HFFc6 (cell line): Measurements from ENCODE around the gene CCDC171. TPM values are rescaled to one million over a fixed set of nuclear protein-coding genes. Genes with fewer than 3 reads are reported as not detected.
A peak's percentile ranks its signal among the peaks of the same experiment; 100 is the strongest.

ENCODE experiments used
- DNase-seq: peaks from one replicate; pipeline ENCODE4 v3.0.0-alpha.2; 2018
- H3K27ac Mint-ChIP-seq: 2 replicates; pipeline ENCODE4 v1.8.0; 2020; ENCODE audit warnings: mild to moderate bottlenecking, mixed read lengths
- H3K27me3 Mint-ChIP-seq: 2 replicates; pipeline ENCODE4 v1.8.0; 2021; ENCODE audit warnings: mild to moderate bottlenecking, moderate library complexity, mixed read lengths; ENCODE audit not compliant: insufficient read depth
- H3K36me3 Mint-ChIP-seq: 2 replicates; pipeline ENCODE4 v1.8.0; 2021; ENCODE audit warnings: low read depth, mixed read lengths
- H3K4me1 Mint-ChIP-seq: 2 replicates; pipeline ENCODE4 v1.8.0; 2020; ENCODE audit warnings: low read depth, mixed read lengths
- H3K4me3 Mint-ChIP-seq: 2 replicates; pipeline ENCODE4 v1.8.0; 2020; ENCODE audit warnings: mild to moderate bottlenecking, moderate library complexity, mixed read lengths
- H3K9me3 Mint-ChIP-seq: 2 replicates; pipeline ENCODE4 v1.8.0; 2020; ENCODE audit warnings: mild to moderate bottlenecking, mixed read lengths
- total RNA-seq, 6 experiments: library from RNA; stranded (reverse); fragmentation: NEBNext Ultra II Directional; extraction: Animal tissue kit (Norgen Biotek cat#: 25700); gene quantifications; 2 replicates in 1 of 6; 3 replicates in 5 of 6; pipeline ENCODE4 v1.2.3, GENCODE V29; 2021
- TF ChIP-seq, protein P1 (sequence below): fragments of 200-600 bp; sonication (generic); IDR thresholded peaks from 2 replicates; pipeline ENCODE4 v1.5.0; 2021; ENCODE audit warnings: antibody characterized with exemption, mild to moderate bottlenecking

The CCDC171 gene
- total RNA-seq, 6 experiments from 2014 or later: 0.48 to 0.86 (median 0.57) TPM

DNA sequence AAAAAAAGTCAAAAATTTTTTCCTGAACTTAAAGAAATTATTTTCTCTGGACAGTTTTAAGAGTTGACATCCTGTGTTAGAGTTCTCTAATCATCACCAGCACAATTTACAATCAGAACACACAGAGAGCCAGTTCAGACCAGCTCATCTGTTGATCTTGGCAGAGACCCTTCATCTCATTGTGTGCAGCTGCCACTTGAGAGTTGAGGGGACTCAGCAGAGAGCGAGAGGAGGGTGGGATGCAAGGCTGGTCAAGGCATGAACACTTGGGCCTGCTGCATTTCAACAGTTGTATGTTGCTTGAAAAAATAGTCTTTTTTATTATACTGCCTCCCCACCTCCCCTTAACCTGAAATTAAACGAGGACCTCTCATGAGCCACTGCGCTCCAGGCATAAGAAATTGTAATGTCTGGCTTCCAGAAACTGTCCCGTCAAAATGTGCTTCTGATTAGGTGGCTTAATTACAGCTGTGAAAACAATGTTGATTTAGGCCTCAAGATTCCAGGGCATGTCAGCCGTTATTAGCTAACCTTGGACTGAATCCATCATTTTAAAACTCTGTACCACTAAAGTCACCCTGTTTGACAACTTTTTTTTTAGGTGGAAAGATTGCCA lies 383.6 kb downstream of the CCDC171 start:
- TF ChIP-seq, protein P1, sequence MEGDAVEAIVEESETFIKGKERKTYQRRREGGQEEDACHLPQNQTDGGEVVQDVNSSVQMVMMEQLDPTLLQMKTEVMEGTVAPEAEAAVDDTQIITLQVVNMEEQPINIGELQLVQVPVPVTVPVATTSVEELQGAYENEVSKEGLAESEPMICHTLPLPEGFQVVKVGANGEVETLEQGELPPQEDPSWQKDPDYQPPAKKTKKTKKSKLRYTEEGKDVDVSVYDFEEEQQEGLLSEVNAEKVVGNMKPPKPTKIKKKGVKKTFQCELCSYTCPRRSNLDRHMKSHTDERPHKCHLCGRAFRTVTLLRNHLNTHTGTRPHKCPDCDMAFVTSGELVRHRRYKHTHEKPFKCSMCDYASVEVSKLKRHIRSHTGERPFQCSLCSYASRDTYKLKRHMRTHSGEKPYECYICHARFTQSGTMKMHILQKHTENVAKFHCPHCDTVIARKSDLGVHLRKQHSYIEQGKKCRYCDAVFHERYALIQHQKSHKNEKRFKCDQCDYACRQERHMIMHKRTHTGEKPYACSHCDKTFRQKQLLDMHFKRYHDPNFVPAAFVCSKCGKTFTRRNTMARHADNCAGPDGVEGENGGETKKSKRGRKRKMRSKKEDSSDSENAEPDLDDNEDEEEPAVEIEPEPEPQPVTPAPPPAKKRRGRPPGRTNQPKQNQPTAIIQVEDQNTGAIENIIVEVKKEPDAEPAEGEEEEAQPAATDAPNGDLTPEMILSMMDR: no peak
- H3K4me1 Mint-ChIP-seq: peaks cover 26% of the 10 kb centered on the region
- peaks cover 12% of the 10 kb centered on the region; the same call in 1 of the 2 replicates for H3K36me3 Mint-ChIP-seq
- peaks cover 14% of the 10 kb centered on the region; the same call in 1 of the 2 replicates for H3K9me3 Mint-ChIP-seq
- DNase-seq: peak; percentile 7
- no peaks in the 10 kb centered on the region for H3K27me3 Mint-ChIP-seq
- H3K4me3 Mint-ChIP-seq: 0 out of 2 replicates have a peak overlapping the region, but pooled peaks have one; percentile 3
- H3K27ac Mint-ChIP-seq: peak overlapping the region; percentile 66

DNA sequence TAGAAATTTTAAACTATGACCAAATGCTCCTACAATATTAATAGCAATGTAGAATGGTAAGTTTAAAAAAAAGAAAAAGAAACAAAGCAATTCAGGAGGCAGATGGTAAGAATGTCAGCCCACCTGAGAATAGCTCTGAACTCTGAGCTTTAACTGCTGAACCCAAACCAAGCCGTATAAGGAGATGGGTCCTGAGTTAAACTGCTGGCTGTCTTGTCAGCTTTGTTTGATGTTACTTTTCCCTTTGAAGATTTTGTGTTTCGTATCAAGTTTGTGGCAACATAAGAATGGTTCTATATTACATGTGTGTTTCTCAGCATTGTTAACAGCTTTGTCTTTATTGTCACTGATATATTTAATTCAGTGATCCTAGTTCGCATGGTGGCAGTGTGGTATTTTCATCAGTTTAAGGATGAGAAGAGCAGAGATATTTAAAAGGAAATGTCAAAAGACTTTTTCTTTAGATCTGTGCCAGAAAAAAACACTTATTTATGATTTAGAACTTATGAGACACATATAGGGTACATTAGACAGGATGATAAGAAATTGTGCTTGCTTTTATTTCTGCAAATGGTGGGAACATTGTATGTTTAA lies 390.1 kb downstream of the CCDC171 start:
- no peaks in the 10 kb centered on the region for H3K9me3 Mint-ChIP-seq
- H3K4me3 Mint-ChIP-seq: no peak overlapping the region
- no peaks in the 10 kb centered on the region for H3K36me3 Mint-ChIP-seq
- H3K27ac Mint-ChIP-seq: no peak overlapping the region
- DNase-seq: no peak
- no peaks in the 10 kb centered on the region; the same call in 1 of the 2 replicates for H3K27me3 Mint-ChIP-seq
- TF ChIP-seq, protein P1: no peak
- no peaks in the 10 kb centered on the region for H3K4me1 Mint-ChIP-seq

GRCh38 chr9:15944341-15944740 lies 391.5 kb downstream of the CCDC171 start:
- TF ChIP-seq, protein P1: no peak
- no peaks in the 10 kb centered on the region for H3K4me1 Mint-ChIP-seq
- H3K9me3 Mint-ChIP-seq: no peaks in the 10 kb centered on the region; the same call in 1 of the 2 replicates

DNA sequence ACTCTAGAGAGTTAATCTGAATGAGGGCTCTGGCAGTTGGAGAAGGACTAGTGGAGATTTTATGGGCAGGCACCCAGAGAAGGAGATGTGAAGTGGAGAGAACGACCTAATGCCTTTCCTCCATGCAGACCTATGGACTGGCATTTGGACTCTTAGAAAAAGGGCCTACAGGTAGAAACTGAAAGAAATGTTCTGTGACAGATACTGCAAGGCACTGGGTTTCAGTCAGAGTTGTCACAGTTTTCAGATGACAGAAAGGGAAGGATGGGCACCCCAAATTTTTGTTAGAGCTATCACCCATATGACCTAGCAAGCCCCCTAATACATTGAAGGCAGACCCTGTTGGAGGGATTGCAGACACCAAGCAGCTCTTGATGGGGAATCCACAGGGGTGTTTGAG lies 406.8 kb downstream of the CCDC171 start:
- TF ChIP-seq, protein P1: no peak
- Mint-ChIP-seq H3K36me3 (no peaks in the 10 kb centered on the region), H3K27ac (no peak overlapping the region)

More at GRCh38 chr9:15944341-15944740, 391.5 kb downstream of the CCDC171 start:
- Mint-ChIP-seq H3K4me3 (no peak overlapping the region), H3K27ac (no peak overlapping the region), H3K27me3 (no peaks in the 10 kb centered on the region; the same call in 1 of the 2 replicates), H3K36me3 (0 out of 2 replicates have a peak, but pooled peaks cover 4% of the 10 kb centered on the region)
- DNase-seq: no peak

DNA sequence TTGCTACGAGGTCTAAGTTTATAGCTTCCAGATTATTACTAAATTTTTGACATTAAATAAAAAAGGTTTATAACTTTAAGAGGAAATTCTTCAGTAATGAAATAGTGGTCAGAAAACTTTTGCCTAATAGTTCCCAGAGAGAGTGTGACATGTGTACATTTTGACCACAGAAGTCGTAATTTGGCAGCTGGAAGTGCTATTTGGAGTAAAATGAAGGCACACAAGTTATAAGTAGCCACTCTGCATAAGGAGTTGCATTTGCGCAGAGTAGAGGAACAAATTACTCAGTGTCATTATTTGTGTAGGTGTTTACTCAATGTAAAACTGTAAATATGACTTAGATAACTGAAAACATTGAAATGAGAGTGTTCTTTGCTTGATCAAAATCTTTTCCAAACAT lies 408.4 kb downstream of the CCDC171 start:
- TF ChIP-seq, protein P1: no peak
- H3K9me3 Mint-ChIP-seq: no peaks in the 10 kb centered on the region
- no peak overlapping the region for H3K27ac Mint-ChIP-seq
- H3K4me3 Mint-ChIP-seq: no peak overlapping the region
- H3K27me3 Mint-ChIP-seq: no peaks in the 10 kb centered on the region
- peaks cover 8% of the 10 kb centered on the region for H3K4me1 Mint-ChIP-seq
- no peaks in the 10 kb centered on the region for H3K36me3 Mint-ChIP-seq
- no peak for DNase-seq

More for the DNA sequence above, 406.8 kb downstream of the CCDC171 start:
- H3K9me3 Mint-ChIP-seq: peaks cover 2% of the 10 kb centered on the region; the same call in 1 of the 2 replicates
- H3K4me1 Mint-ChIP-seq: no peaks in the 10 kb centered on the region; the same call in 1 of the 2 replicates
- H3K4me3 Mint-ChIP-seq: no peak overlapping the region
- H3K27me3 Mint-ChIP-seq: no peaks in the 10 kb centered on the region
- DNase-seq: no peak
